Nephron (organoid): ENCODE results near the gene TXLNA.

Experiments used
- H3K27ac Mint-ChIP-seq, 3 experiments: 2 replicates each; pipeline ENCODE4 v1.8.0; 2020; ENCODE audit warnings: mixed read lengths in 3 of 3, mild to moderate bottlenecking in 2 of 3, moderate library complexity in 1 of 3
- H3K27me3 Mint-ChIP-seq: 2 replicates; pipeline ENCODE4 v1.8.0; 2021; ENCODE audit warnings: low read depth, mild to moderate bottlenecking, moderate library complexity, mixed read lengths
- H3K36me3 Mint-ChIP-seq: 2 replicates; pipeline ENCODE4 v1.8.0; 2020; ENCODE audit warnings: low read depth, mixed read lengths
- H3K4me1 Mint-ChIP-seq: 2 replicates; pipeline ENCODE4 v1.8.0; 2020; ENCODE audit warnings: mixed read lengths
- H3K4me3 Mint-ChIP-seq, 3 experiments: 2 replicates each; pipeline ENCODE4 v1.8.0; 2020; ENCODE audit warnings: mild to moderate bottlenecking in 3 of 3, mixed read lengths in 3 of 3, moderate library complexity in 2 of 3
- H3K9me3 Mint-ChIP-seq: 2 replicates; pipeline ENCODE4 v1.8.0; 2020; ENCODE audit warnings: mixed read lengths
- TF ChIP-seq, protein P1 (sequence below), 3 experiments: fragments of 200-600 bp; sonication (generic); IDR thresholded peaks; one replicate each; pipeline ENCODE4 v1.5.0; 2021; ENCODE audit warnings: antibody characterized with exemption in 3 of 3; ENCODE audit not compliant: unreplicated experiment in 3 of 3

Gene TXLNA

GRCh38 chr1:32187850-32188249, 8.4 kb downstream of the TXLNA start:
- Mint-ChIP-seq H3K27ac (no peak overlapping the region), H3K9me3 (no peaks in the 10 kb centered on the region), H3K4me3 (no peak overlapping the region), H3K27me3 (no peaks in the 10 kb centered on the region), H3K4me1 (peaks cover 20% of the 10 kb centered on the region), H3K36me3 (peaks cover 74% of the 10 kb centered on the region)
- TF ChIP-seq, protein P1, sequence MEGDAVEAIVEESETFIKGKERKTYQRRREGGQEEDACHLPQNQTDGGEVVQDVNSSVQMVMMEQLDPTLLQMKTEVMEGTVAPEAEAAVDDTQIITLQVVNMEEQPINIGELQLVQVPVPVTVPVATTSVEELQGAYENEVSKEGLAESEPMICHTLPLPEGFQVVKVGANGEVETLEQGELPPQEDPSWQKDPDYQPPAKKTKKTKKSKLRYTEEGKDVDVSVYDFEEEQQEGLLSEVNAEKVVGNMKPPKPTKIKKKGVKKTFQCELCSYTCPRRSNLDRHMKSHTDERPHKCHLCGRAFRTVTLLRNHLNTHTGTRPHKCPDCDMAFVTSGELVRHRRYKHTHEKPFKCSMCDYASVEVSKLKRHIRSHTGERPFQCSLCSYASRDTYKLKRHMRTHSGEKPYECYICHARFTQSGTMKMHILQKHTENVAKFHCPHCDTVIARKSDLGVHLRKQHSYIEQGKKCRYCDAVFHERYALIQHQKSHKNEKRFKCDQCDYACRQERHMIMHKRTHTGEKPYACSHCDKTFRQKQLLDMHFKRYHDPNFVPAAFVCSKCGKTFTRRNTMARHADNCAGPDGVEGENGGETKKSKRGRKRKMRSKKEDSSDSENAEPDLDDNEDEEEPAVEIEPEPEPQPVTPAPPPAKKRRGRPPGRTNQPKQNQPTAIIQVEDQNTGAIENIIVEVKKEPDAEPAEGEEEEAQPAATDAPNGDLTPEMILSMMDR (IDR thresholded peaks at IDR 0.05; ENCODE audit: unreplicated experiment in 3 of 3): no peak

GRCh38 chr1:32192220-32192948, 12.9 kb downstream of the TXLNA start:
- Mint-ChIP-seq H3K9me3 (no peaks in the 10 kb centered on the region), H3K27me3 (no peaks in the 10 kb centered on the region), H3K27ac (no peak overlapping the region), H3K4me1 (peaks cover 3% of the 10 kb centered on the region), H3K36me3 (peaks cover 72% of the 10 kb centered on the region), H3K4me3 (no peak overlapping the region)
- TF ChIP-seq, protein P1 (IDR thresholded peaks at IDR 0.05; ENCODE audit: unreplicated experiment in 3 of 3): no peak

DNA sequence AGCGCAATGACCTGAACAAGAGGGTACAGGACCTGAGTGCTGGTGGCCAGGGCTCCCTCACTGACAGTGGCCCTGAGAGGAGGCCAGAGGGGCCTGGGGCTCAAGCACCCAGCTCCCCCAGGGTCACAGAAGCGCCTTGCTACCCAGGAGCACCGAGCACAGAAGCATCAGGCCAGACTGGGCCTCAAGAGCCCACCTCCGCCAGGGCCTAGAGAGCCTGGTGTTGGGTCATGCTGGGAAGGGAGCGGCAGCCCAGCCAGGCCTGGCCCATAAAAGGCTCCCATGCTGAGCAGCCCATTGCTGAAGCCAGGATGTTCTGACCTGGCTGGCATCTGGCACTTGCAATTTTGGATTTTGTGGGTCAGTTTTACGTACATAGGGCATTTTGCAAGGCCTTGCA, 15.5 kb downstream of the TXLNA start:
- Mint-ChIP-seq H3K27ac (no peak overlapping the region), H3K4me1 (peaks cover 17% of the 10 kb centered on the region), H3K27me3 (no peaks in the 10 kb centered on the region), H3K36me3 (peaks cover 51% of the 10 kb centered on the region), H3K4me3 (no peak overlapping the region), H3K9me3 (no peaks in the 10 kb centered on the region)
- TF ChIP-seq, protein P1 (IDR thresholded peaks at IDR 0.05; ENCODE audit: unreplicated experiment in 3 of 3): no peak

GRCh38 chr1:32195531-32195930, 16.1 kb downstream of the TXLNA start:
- peaks cover 21% of the 10 kb centered on the region for H3K4me1 Mint-ChIP-seq

GRCh38 chr1:32195972-32196823, 16.7 kb downstream of the TXLNA start:
- TF ChIP-seq, protein P1 (IDR thresholded peaks at IDR 0.05; ENCODE audit: unreplicated experiment in 3 of 3): no peak
- no peak overlapping the region for H3K4me3 Mint-ChIP-seq
- peaks cover 42% of the 10 kb centered on the region for H3K36me3 Mint-ChIP-seq
- no peaks in the 10 kb centered on the region for H3K27me3 Mint-ChIP-seq
- no peaks in the 10 kb centered on the region for H3K9me3 Mint-ChIP-seq
- H3K27ac Mint-ChIP-seq: no peak overlapping the region
- H3K4me1 Mint-ChIP-seq: peaks cover 22% of the 10 kb centered on the region

More at GRCh38 chr1:32195531-32195930, 16.1 kb downstream of the TXLNA start:
- H3K4me3 Mint-ChIP-seq: no peak overlapping the region
- H3K27me3 Mint-ChIP-seq: no peaks in the 10 kb centered on the region
- H3K9me3 Mint-ChIP-seq: no peaks in the 10 kb centered on the region
- TF ChIP-seq, protein P1 (IDR thresholded peaks at IDR 0.05; ENCODE audit: unreplicated experiment in 3 of 3): no peak
- H3K27ac Mint-ChIP-seq: no peak overlapping the region
- peaks cover 46% of the 10 kb centered on the region for H3K36me3 Mint-ChIP-seq
